HG03342 (cell line): ENCODE data around the gene XXYLT1.
"Not testable (repeated sequence)": the region's sequence is repeated elsewhere in the genome, so short reads cannot be mapped to it uniquely, and the experiment has no call there.

Experiments used
- ATAC-seq: cut with Tn5 transposase; IDR thresholded peaks from one replicate; pipeline ENCODE4 v1.9.1; 2021; ENCODE audit warnings: mild to moderate bottlenecking, moderate library complexity; ENCODE audit not compliant: unreplicated experiment

XXYLT1 gene

GRCh38 chr3:195102609-195103467 is 168.1 kb downstream of the XXYLT1 start:
- ATAC-seq: no peak

- ATAC-seq: no peak
These were observed 168.9 kb downstream of the XXYLT1 start for GRCh38 chr3:195101927-195102608.

GRCh38 chr3:195101001-195101583 is 169.9 kb downstream of the XXYLT1 start:
- ATAC-seq: no peak

GRCh38 chr3:195099951-195100785 is 170.8 kb downstream of the XXYLT1 start:
- ATAC-seq: no peak

- no peak for ATAC-seq
These were observed 172.0 kb downstream of the XXYLT1 start for GRCh38 chr3:195098741-195099525.

- ATAC-seq: no peak
These were observed 173.4 kb downstream of the XXYLT1 start for GRCh38 chr3:195097331-195098255.

- no peak for ATAC-seq
These were observed 174.3 kb downstream of the XXYLT1 start for GRCh38 chr3:195096484-195097330.

- ATAC-seq: no peak
These were observed 174.9 kb downstream of the XXYLT1 start for GRCh38 chr3:195096053-195096452.

GRCh38 chr3:195095704-195096036 is 175.3 kb downstream of the XXYLT1 start:
- no peak for ATAC-seq

GRCh38 chr3:195095035-195095703 is 175.8 kb downstream of the XXYLT1 start:
- peak; percentile 73 for ATAC-seq

GRCh38 chr3:195094191-195094921 is 176.6 kb downstream of the XXYLT1 start:
- peak; percentile 63 for ATAC-seq

GRCh38 chr3:195093731-195094130 is 177.2 kb downstream of the XXYLT1 start:
- no peak for ATAC-seq

GRCh38 chr3:195087840-195088601 is 182.9 kb downstream of the XXYLT1 start:
- not testable (repeated sequence) for ATAC-seq

GRCh38 chr3:195087328-195087727 is 183.6 kb downstream of the XXYLT1 start:
- no peak for ATAC-seq

GRCh38 chr3:195086885-195087284 is 184.1 kb downstream of the XXYLT1 start:
- ATAC-seq: no peak

- no peak for ATAC-seq
These were observed 184.6 kb downstream of the XXYLT1 start for GRCh38 chr3:195086341-195086740.
